Hepatocyte (in vitro differentiated cells): Measurements from ENCODE around the gene ENAM. TPM values are rescaled to one million over a fixed set of nuclear protein-coding genes. Genes with fewer than 3 reads are reported as not detected.

ENCODE experiments used
- DNase-seq: peaks from one replicate; pipeline ENCODE4 v3.0.0-alpha.2; 2016; ENCODE audit warnings: low spot score
- H2AFZ ChIP-seq: fragments of 200-600 bp; sonication (generic); 2 replicates; pipeline ENCODE4 v1.6.0; 2016; ENCODE audit warnings: antibody characterized with exemption, mild to moderate bottlenecking
- H3K27ac ChIP-seq: fragments of 200-600 bp; sonication (generic); 2 replicates; pipeline ENCODE4 v1.5.1; 2016; ENCODE audit warnings: mild to moderate bottlenecking
- H3K27me3 ChIP-seq: fragments of 200-600 bp; sonication (generic); 2 replicates; pipeline ENCODE4 v1.6.1; 2016
- H3K36me3 ChIP-seq: fragments of 200-600 bp; sonication (generic); replicated peaks from 2 replicates; pipeline ENCODE4 v1.5.1; 2016; ENCODE audit warnings: low read depth; ENCODE audit not compliant: insufficient read depth
- H3K4me1 ChIP-seq: fragments of 200-600 bp; sonication (generic); 2 replicates; pipeline ENCODE4 v1.5.1; 2016; ENCODE audit warnings: mild to moderate bottlenecking, moderate library complexity; ENCODE audit not compliant: insufficient read depth
- H3K4me2 ChIP-seq: fragments of 200-600 bp; sonication (generic); 2 replicates; pipeline ENCODE4 v1.6.0; 2016
- H3K4me3 ChIP-seq: fragments of 200-600 bp; sonication (generic); 2 replicates; pipeline ENCODE4 v1.5.1; 2016; ENCODE audit warnings: mild to moderate bottlenecking
- H3K79me2 ChIP-seq: fragments of 200-600 bp; sonication (generic); 2 replicates; pipeline ENCODE4 v1.6.0; 2017; ENCODE audit warnings: mild to moderate bottlenecking
- H3K9me2 ChIP-seq: fragments of 200-600 bp; sonication (generic); replicated peaks from 2 replicates; pipeline ENCODE4 v1.6.0; 2017; ENCODE audit warnings: mild to moderate bottlenecking; ENCODE audit not compliant: insufficient read depth
- H3K9me3 ChIP-seq: fragments of 200-600 bp; sonication (generic); 2 replicates; pipeline ENCODE4 v1.5.1; 2016; ENCODE audit warnings: low read depth, mild to moderate bottlenecking
- H4K20me1 ChIP-seq: fragments of 200-600 bp; sonication (generic); 2 replicates; pipeline ENCODE4 v1.6.0; 2016; ENCODE audit warnings: mild to moderate bottlenecking; ENCODE audit not compliant: insufficient read depth, poor library complexity, severe bottlenecking
- EZH2 ChIP-seq: fragments of 200-600 bp; sonication (generic); IDR thresholded peaks from 2 replicates; pipeline ENCODE4 v1.6.1; 2016; ENCODE audit warnings: antibody characterized with exemption, mild to moderate bottlenecking, borderline replicate concordance
- EZH2phosphoT487 ChIP-seq: fragments of 200-600 bp; sonication (generic); IDR thresholded peaks from one replicate; pipeline ENCODE4 v1.6.1; 2018; ENCODE audit warnings: antibody characterized with exemption, mild to moderate bottlenecking, low read depth, moderate library complexity; ENCODE audit not compliant: unreplicated experiment, severe bottlenecking
- WGBS: methylation state at CpG from one replicate; pipeline ENCODE4 v1.1.6; 2016; ENCODE audit warnings: low lambda C conversion rate; ENCODE audit errors: missing lambda C conversion rate; 5-methylcytosine and 5-hydroxymethylcytosine counted together
- polyA plus RNA-seq: library from polyadenylated mRNA; unstranded; fragments of >200 nt; fragmentation: Nextera tagmentation; extraction: Ambion mirVana; gene quantifications from 2 replicates; pipeline ENCODE4 v1.2.1, GENCODE V29; 2016
- total RNA-seq: library from RNA; depleted of rRNA; stranded (reverse); fragments of >200 nt; gene quantifications from 2 replicates; pipeline ENCODE4 v1.2.3, GENCODE V29; 2014
- TF ChIP-seq, protein P1 (sequence below): fragments of 200-600 bp; sonication (generic); IDR thresholded peaks from 2 replicates; pipeline ENCODE4 v1.5.1; 2016; ENCODE audit warnings: antibody characterized with exemption, mild to moderate bottlenecking; ENCODE audit not compliant: poor library complexity

ENAM gene
- total and polyA plus RNA-seq, 2 experiments from 2014 or later: 0.20 to 0.64 TPM

DNA sequence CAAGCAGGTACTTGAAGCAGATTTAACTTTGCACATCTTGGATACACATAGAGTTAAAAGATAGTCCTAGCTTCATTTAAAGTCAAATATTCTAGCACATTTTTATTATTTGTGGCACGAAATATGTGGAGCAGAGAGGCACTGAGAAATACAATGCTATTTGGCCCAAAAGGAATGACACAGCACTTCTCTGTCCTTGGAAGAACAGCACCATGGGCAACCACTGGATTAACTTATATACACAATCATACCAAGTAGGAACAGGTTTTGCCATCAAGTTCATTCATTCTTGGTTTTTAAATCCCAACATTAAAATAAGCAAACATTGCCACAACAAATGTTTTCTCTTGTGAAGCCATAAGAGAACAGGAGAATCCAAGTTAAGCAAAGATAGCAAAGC, 924 bp upstream of the ENAM start:
- WGBS: 97% methylated on average over 1 of the region's 1 CpG
- Histone ChIP-seq H2AFZ (no peak overlapping the region), H3K4me3 (no peak overlapping the region), H3K4me1 (no peaks in the 10 kb centered on the region), H3K4me2 (no peak overlapping the region), H3K27me3 (no peaks in the 10 kb centered on the region), H3K27ac (no peak overlapping the region), H3K9me2 (no peaks in the 10 kb centered on the region), H3K79me2 (no peaks in the 10 kb centered on the region), H3K9me3 (no peaks in the 10 kb centered on the region), H4K20me1 (no peaks in the 10 kb centered on the region), H3K36me3 (no peaks in the 10 kb centered on the region)
- TF ChIP-seq, protein P1, sequence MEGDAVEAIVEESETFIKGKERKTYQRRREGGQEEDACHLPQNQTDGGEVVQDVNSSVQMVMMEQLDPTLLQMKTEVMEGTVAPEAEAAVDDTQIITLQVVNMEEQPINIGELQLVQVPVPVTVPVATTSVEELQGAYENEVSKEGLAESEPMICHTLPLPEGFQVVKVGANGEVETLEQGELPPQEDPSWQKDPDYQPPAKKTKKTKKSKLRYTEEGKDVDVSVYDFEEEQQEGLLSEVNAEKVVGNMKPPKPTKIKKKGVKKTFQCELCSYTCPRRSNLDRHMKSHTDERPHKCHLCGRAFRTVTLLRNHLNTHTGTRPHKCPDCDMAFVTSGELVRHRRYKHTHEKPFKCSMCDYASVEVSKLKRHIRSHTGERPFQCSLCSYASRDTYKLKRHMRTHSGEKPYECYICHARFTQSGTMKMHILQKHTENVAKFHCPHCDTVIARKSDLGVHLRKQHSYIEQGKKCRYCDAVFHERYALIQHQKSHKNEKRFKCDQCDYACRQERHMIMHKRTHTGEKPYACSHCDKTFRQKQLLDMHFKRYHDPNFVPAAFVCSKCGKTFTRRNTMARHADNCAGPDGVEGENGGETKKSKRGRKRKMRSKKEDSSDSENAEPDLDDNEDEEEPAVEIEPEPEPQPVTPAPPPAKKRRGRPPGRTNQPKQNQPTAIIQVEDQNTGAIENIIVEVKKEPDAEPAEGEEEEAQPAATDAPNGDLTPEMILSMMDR: no peak
- TF ChIP-seq EZH2 (no peak), EZH2phosphoT487 (no peak)
- no peak for DNase-seq

- Histone ChIP-seq H3K27ac (no peak overlapping the region), H3K9me2 (no peaks in the 10 kb centered on the region), H3K79me2 (no peaks in the 10 kb centered on the region), H3K36me3 (no peaks in the 10 kb centered on the region), H3K4me3 (no peak overlapping the region), H4K20me1 (no peaks in the 10 kb centered on the region), H3K4me2 (no peak overlapping the region), H3K9me3 (no peaks in the 10 kb centered on the region), H2AFZ (no peak overlapping the region), H3K4me1 (no peaks in the 10 kb centered on the region), H3K27me3 (no peaks in the 10 kb centered on the region)
- no peak for DNase-seq
- TF ChIP-seq EZH2phosphoT487 (no peak), EZH2 (no peak)
- TF ChIP-seq, protein P1: no peak
- WGBS: 97% methylated on average over 1 of the region's 1 CpG
These were observed 1.0 kb downstream of the ENAM start for GRCh38 chr4:70629469-70630090.

GRCh38 chr4:70630162-70630561, 1.6 kb downstream of the ENAM start:
- no peak for DNase-seq
- Histone ChIP-seq H3K9me3 (no peaks in the 10 kb centered on the region), H2AFZ (no peak overlapping the region), H3K9me2 (no peaks in the 10 kb centered on the region), H3K4me3 (no peak overlapping the region), H3K4me2 (no peak overlapping the region), H3K79me2 (no peaks in the 10 kb centered on the region), H3K27ac (no peak overlapping the region), H3K27me3 (no peaks in the 10 kb centered on the region), H3K4me1 (no peaks in the 10 kb centered on the region), H4K20me1 (no peaks in the 10 kb centered on the region), H3K36me3 (no peaks in the 10 kb centered on the region)
- TF ChIP-seq EZH2phosphoT487 (no peak), EZH2 (no peak)
- TF ChIP-seq, protein P1: no peak
- WGBS: 91% methylated on average over 3 of the region's 3 CpGs
